HepG2 (cell line): ENCODE measurements around the gene OR8S1.

Experiments
- CHD2 ChIP-seq: IDR thresholded peaks from 2 replicates; pipeline ENCODE4 v1.6.1; 2011; ENCODE audit warnings: low read depth, low read length, improper control_type of control experiment
- EP300 ChIP-seq, 3 experiments: sonication (generic) in 1 of 3; formaldehyde crosslinking in 1 of 3; IDR thresholded peaks; 2 replicates each; pipeline versions ENCODE4 v1.5.1 to v1.6.1; 2011 to 2020; ENCODE audit warnings: low read depth in 2 of 3, low read length in 2 of 3, borderline replicate concordance in 1 of 3, improper control_type of control experiment in 1 of 3, mild to moderate bottlenecking in 1 of 3, missing genetic modification reagents in 1 of 3, moderate library complexity in 1 of 3
- FOSL1 ChIP-seq: sonication (generic); formaldehyde crosslinking; IDR thresholded peaks from 2 replicates; pipeline ENCODE4 v1.9.0; 2021; ENCODE audit warnings: missing genetic modification reagents, borderline replicate concordance
- KDM1A ChIP-seq: IDR thresholded peaks from 2 replicates; pipeline ENCODE4 v1.6.1; 2016; ENCODE audit warnings: missing compliant biosample characterization
- ZNF24 ChIP-seq: fragments of 450-650 bp; IDR thresholded peaks from 2 replicates; pipeline ENCODE4 v1.6.1; 2017; ENCODE audit warnings: antibody characterized with exemption, mild to moderate bottlenecking
- TF ChIP-seq, protein P1 (sequence below): IDR thresholded peaks from 2 replicates; pipeline ENCODE4 v1.6.1; 2012; ENCODE audit warnings: inconsistent platforms
- TF ChIP-seq, protein P2 (sequence below), 2 experiments: IDR thresholded peaks; 2 replicates each; pipeline ENCODE4 v1.6.1; 2011 to 2012; ENCODE audit warnings: low read length in 2 of 2, borderline replicate concordance in 1 of 2, low read depth in 1 of 2, mild to moderate bottlenecking in 1 of 2, moderate library complexity in 1 of 2
- TF ChIP-seq, protein P3 (sequence below): sonication (generic); formaldehyde crosslinking; IDR thresholded peaks from 2 replicates; pipeline ENCODE4 v1.5.0; 2020; ENCODE audit warnings: mild to moderate bottlenecking, missing genetic modification reagents, moderate library complexity

DNA sequence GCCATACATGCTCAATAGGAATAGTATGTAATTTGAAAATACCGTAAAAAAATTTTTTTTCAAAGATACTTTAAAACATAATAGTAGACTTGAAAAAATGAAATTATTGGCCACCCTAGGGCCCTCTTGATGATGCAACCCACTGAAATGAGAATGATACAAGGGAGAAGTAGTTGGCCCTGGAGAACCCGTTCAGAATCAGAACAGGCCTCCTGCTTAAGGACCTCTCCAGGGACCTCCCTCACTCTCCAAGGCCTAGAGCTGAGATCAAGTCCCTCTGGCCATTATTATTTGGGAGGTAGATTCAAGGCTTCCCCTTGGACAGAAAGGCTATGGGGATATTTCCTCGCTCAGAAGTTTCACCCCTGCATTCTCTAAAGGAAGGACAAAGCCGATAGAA is 32.5 kb downstream of the OR8S1 start:
- TF ChIP-seq EP300 (IDR thresholded peaks at IDR 0.05; ENCODE audit: low read depth in 2 of 2, low read length in 2 of 2) (no peak), EP300 (CRISPR knock-in tag; IDR thresholded peaks at IDR 0.05; ENCODE audit: borderline replicate concordance) (no peak), KDM1A (CRISPR knock-in tag) (no peak), CHD2 (no peak), ZNF24 (no peak), FOSL1 (CRISPR knock-in tag) (no peak)
- TF ChIP-seq, protein P1, sequence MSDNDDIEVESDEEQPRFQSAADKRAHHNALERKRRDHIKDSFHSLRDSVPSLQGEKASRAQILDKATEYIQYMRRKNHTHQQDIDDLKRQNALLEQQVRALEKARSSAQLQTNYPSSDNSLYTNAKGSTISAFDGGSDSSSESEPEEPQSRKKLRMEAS = no peak
- TF ChIP-seq, protein P2, sequence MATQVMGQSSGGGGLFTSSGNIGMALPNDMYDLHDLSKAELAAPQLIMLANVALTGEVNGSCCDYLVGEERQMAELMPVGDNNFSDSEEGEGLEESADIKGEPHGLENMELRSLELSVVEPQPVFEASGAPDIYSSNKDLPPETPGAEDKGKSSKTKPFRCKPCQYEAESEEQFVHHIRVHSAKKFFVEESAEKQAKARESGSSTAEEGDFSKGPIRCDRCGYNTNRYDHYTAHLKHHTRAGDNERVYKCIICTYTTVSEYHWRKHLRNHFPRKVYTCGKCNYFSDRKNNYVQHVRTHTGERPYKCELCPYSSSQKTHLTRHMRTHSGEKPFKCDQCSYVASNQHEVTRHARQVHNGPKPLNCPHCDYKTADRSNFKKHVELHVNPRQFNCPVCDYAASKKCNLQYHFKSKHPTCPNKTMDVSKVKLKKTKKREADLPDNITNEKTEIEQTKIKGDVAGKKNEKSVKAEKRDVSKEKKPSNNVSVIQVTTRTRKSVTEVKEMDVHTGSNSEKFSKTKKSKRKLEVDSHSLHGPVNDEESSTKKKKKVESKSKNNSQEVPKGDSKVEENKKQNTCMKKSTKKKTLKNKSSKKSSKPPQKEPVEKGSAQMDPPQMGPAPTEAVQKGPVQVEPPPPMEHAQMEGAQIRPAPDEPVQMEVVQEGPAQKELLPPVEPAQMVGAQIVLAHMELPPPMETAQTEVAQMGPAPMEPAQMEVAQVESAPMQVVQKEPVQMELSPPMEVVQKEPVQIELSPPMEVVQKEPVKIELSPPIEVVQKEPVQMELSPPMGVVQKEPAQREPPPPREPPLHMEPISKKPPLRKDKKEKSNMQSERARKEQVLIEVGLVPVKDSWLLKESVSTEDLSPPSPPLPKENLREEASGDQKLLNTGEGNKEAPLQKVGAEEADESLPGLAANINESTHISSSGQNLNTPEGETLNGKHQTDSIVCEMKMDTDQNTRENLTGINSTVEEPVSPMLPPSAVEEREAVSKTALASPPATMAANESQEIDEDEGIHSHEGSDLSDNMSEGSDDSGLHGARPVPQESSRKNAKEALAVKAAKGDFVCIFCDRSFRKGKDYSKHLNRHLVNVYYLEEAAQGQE (IDR thresholded peaks at IDR 0.05; ENCODE audit: borderline replicate concordance in 1 of 2, low read depth in 1 of 2, low read length in 2 of 2) = no peak
- TF ChIP-seq, protein P3, sequence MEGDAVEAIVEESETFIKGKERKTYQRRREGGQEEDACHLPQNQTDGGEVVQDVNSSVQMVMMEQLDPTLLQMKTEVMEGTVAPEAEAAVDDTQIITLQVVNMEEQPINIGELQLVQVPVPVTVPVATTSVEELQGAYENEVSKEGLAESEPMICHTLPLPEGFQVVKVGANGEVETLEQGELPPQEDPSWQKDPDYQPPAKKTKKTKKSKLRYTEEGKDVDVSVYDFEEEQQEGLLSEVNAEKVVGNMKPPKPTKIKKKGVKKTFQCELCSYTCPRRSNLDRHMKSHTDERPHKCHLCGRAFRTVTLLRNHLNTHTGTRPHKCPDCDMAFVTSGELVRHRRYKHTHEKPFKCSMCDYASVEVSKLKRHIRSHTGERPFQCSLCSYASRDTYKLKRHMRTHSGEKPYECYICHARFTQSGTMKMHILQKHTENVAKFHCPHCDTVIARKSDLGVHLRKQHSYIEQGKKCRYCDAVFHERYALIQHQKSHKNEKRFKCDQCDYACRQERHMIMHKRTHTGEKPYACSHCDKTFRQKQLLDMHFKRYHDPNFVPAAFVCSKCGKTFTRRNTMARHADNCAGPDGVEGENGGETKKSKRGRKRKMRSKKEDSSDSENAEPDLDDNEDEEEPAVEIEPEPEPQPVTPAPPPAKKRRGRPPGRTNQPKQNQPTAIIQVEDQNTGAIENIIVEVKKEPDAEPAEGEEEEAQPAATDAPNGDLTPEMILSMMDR = no peak
